ENCODE measurements around the gene SVEP1.

SVEP1 gene

GRCh38 chr9:110526426-110526825 is 53.1 kb downstream of the SVEP1 start:
- Mint-ChIP-seq H3K9me3 (no peaks in the 10 kb centered on the region), H3K4me3 (no peak overlapping the region), H3K4me1 (ENCODE audit: low read depth) (no peaks in the 10 kb centered on the region)

GRCh38 chr9:110521206-110521605 is 58.3 kb downstream of the SVEP1 start:
- Mint-ChIP-seq H3K27ac (no peak overlapping the region), H3K27me3 (ENCODE audit: low read depth) (no peaks in the 10 kb centered on the region), H3K36me3 (ENCODE audit: low read depth) (no peaks in the 10 kb centered on the region), H3K4me1 (ENCODE audit: low read depth) (no peaks in the 10 kb centered on the region), H3K4me3 (no peak overlapping the region), H3K9me3 (no peaks in the 10 kb centered on the region)

More at GRCh38 chr9:110526426-110526825, 53.1 kb downstream of the SVEP1 start:
- no peak overlapping the region for H3K27ac Mint-ChIP-seq
- no peaks in the 10 kb centered on the region for H3K27me3 Mint-ChIP-seq (ENCODE audit: low read depth)
- no peaks in the 10 kb centered on the region for H3K36me3 Mint-ChIP-seq (ENCODE audit: low read depth)

GRCh38 chr9:110520120-110520701 is 59.3 kb downstream of the SVEP1 start:
- H3K4me1 Mint-ChIP-seq (ENCODE audit: low read depth) = no peaks in the 10 kb centered on the region
- no peak overlapping the region for H3K27ac Mint-ChIP-seq
- H3K4me3 Mint-ChIP-seq = no peak overlapping the region
- H3K9me3 Mint-ChIP-seq = no peaks in the 10 kb centered on the region
- H3K36me3 Mint-ChIP-seq (ENCODE audit: low read depth) = no peaks in the 10 kb centered on the region
- H3K27me3 Mint-ChIP-seq (ENCODE audit: low read depth) = no peaks in the 10 kb centered on the region

DNA sequence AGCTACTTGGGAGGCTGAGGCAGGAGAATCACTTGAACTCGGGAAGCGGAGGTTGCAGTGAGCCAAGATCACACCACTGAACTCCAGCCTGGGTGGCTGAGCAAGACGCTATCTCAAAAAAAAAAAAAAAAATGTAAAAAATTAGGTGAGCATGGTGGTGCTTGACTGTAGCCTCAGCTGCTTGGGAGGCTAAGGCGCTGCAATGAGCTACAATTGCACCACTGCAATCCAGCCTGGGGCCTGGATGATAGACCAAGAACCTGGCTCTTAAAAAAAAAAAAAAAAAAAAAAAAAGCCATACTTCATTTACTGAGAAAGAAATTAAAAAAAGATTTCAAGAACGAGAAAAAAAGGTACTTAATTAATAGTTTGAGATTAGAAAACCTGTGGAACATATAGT is 62.1 kb downstream of the SVEP1 start:
- Mint-ChIP-seq H3K27ac (no peak overlapping the region), H3K4me1 (ENCODE audit: low read depth) (no peaks in the 10 kb centered on the region)

DNA sequence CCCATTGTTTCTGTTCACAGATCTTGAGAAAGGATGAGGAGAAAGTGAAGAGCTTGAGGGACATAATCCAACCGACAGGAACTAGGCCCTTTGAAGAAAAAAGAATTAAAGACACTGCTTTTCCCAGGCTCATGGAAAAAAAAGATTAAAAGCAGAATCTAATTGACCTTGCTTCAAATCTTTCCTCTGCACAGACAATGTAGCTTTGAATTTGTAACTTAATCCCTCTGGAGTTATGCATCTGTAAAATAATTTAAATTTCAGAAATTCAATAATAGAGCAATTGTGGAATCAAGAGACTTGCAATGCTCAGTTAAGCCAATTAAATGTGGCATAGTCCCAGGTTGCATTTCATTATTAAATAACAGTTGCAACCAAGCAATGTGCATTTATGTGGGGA is 64.6 kb downstream of the SVEP1 start:
- no peaks in the 10 kb centered on the region for H3K4me1 Mint-ChIP-seq (ENCODE audit: low read depth)
- H3K36me3 Mint-ChIP-seq (ENCODE audit: low read depth) = no peaks in the 10 kb centered on the region
- no peaks in the 10 kb centered on the region for H3K9me3 Mint-ChIP-seq
- no peak overlapping the region for H3K4me3 Mint-ChIP-seq
- no peaks in the 10 kb centered on the region for H3K27me3 Mint-ChIP-seq (ENCODE audit: low read depth)
- no peak overlapping the region for H3K27ac Mint-ChIP-seq

More for the DNA sequence above, 62.1 kb downstream of the SVEP1 start:
- no peak overlapping the region for H3K4me3 Mint-ChIP-seq
- H3K36me3 Mint-ChIP-seq (ENCODE audit: low read depth) = no peaks in the 10 kb centered on the region
- H3K9me3 Mint-ChIP-seq = no peaks in the 10 kb centered on the region
- no peaks in the 10 kb centered on the region for H3K27me3 Mint-ChIP-seq (ENCODE audit: low read depth)

GRCh38 chr9:110512817-110513216 is 66.7 kb downstream of the SVEP1 start:
- Mint-ChIP-seq H3K27me3 (ENCODE audit: low read depth) (no peaks in the 10 kb centered on the region), H3K36me3 (ENCODE audit: low read depth) (no peaks in the 10 kb centered on the region), H3K9me3 (no peaks in the 10 kb centered on the region), H3K4me3 (no peak overlapping the region), H3K27ac (no peak overlapping the region), H3K4me1 (ENCODE audit: low read depth) (no peaks in the 10 kb centered on the region)

GRCh38 chr9:110509792-110510191 is 69.7 kb downstream of the SVEP1 start:
- H3K27ac Mint-ChIP-seq = no peak overlapping the region

GRCh38 chr9:110502842-110503241 is 76.7 kb downstream of the SVEP1 start:
- Mint-ChIP-seq H3K36me3 (ENCODE audit: low read depth) (no peaks in the 10 kb centered on the region), H3K27ac (no peak overlapping the region), H3K4me3 (no peak overlapping the region), H3K27me3 (ENCODE audit: low read depth) (no peaks in the 10 kb centered on the region), H3K4me1 (ENCODE audit: low read depth) (no peaks in the 10 kb centered on the region), H3K9me3 (no peaks in the 10 kb centered on the region)

More at GRCh38 chr9:110509792-110510191, 69.7 kb downstream of the SVEP1 start:
- Mint-ChIP-seq H3K4me1 (ENCODE audit: low read depth) (no peaks in the 10 kb centered on the region), H3K36me3 (ENCODE audit: low read depth) (no peaks in the 10 kb centered on the region), H3K9me3 (no peaks in the 10 kb centered on the region), H3K4me3 (no peak overlapping the region), H3K27me3 (ENCODE audit: low read depth) (no peaks in the 10 kb centered on the region)

GRCh38 chr9:110499608-110500007 is 79.9 kb downstream of the SVEP1 start:
- H3K36me3 Mint-ChIP-seq (ENCODE audit: low read depth) = no peaks in the 10 kb centered on the region
- no peak overlapping the region for H3K4me3 Mint-ChIP-seq
- H3K4me1 Mint-ChIP-seq (ENCODE audit: low read depth) = no peaks in the 10 kb centered on the region
- H3K27ac Mint-ChIP-seq = no peak overlapping the region
- H3K9me3 Mint-ChIP-seq = no peaks in the 10 kb centered on the region
- H3K27me3 Mint-ChIP-seq (ENCODE audit: low read depth) = no peaks in the 10 kb centered on the region

GRCh38 chr9:110487196-110487595 is 92.3 kb downstream of the SVEP1 start:
- H3K4me1 Mint-ChIP-seq (ENCODE audit: low read depth) = no peaks in the 10 kb centered on the region
- no peaks in the 10 kb centered on the region for H3K36me3 Mint-ChIP-seq (ENCODE audit: low read depth)
- no peak overlapping the region for H3K4me3 Mint-ChIP-seq
- no peak overlapping the region for H3K27ac Mint-ChIP-seq
- no peaks in the 10 kb centered on the region for H3K9me3 Mint-ChIP-seq
- H3K27me3 Mint-ChIP-seq (ENCODE audit: low read depth) = no peaks in the 10 kb centered on the region

DNA sequence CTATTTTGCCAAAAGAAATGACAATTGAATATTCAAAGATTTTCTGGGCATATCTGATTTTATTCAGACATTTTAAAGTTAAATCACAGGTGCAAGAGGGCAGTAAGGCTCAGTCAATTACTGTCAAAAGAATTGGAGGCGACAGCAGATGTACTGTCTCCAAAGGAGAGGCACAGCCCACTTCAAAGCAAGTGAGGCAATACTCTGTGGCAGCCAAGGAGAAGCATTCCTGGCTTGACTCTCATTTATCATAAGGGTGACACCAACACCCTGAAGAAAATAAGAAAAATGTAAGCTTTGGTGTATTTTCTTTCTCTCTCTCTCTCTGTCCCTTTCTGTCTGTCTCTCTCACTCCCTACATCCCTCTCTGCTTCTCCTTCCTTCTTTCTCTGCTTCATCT is 93.3 kb downstream of the SVEP1 start:
- no peaks in the 10 kb centered on the region for H3K36me3 Mint-ChIP-seq (ENCODE audit: low read depth)
- no peak overlapping the region for H3K4me3 Mint-ChIP-seq
- no peaks in the 10 kb centered on the region for H3K4me1 Mint-ChIP-seq (ENCODE audit: low read depth)
- H3K27ac Mint-ChIP-seq = no peak overlapping the region
- H3K9me3 Mint-ChIP-seq = no peaks in the 10 kb centered on the region
- no peaks in the 10 kb centered on the region for H3K27me3 Mint-ChIP-seq (ENCODE audit: low read depth)

DNA sequence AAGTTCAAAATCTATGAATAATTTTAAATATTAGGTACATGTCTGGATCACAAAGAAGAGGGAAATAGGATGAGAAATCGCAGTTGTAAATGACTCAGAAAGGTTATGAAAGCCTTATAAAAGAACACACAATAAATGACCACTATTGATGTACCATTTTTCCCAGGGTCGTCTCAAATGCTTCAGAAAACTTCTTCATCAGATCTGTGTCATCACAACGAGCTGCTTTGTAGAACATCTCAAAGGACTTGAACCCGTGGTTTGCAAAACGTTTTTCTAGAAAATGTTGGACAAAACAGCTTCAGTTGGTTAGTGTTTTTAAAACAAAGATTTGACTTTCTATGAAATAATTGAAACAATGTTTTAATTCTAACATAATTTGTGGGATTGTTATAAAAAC is 100.1 kb downstream of the SVEP1 start:
- Mint-ChIP-seq H3K4me1 (ENCODE audit: low read depth) (no peaks in the 10 kb centered on the region), H3K27me3 (ENCODE audit: low read depth) (no peaks in the 10 kb centered on the region), H3K36me3 (ENCODE audit: low read depth) (no peaks in the 10 kb centered on the region), H3K4me3 (no peak overlapping the region), H3K9me3 (no peaks in the 10 kb centered on the region), H3K27ac (no peak overlapping the region)

- Mint-ChIP-seq H3K36me3 (ENCODE audit: low read depth) (no peaks in the 10 kb centered on the region), H3K4me1 (ENCODE audit: low read depth) (no peaks in the 10 kb centered on the region), H3K4me3 (no peak overlapping the region), H3K9me3 (no peaks in the 10 kb centered on the region), H3K27me3 (ENCODE audit: low read depth) (no peaks in the 10 kb centered on the region), H3K27ac (no peak overlapping the region)
These were observed 103.3 kb downstream of the SVEP1 start for GRCh38 chr9:110476251-110476650.

GRCh38 chr9:110472111-110472510 is 107.4 kb downstream of the SVEP1 start:
- Mint-ChIP-seq H3K4me3 (no peak overlapping the region), H3K27ac (no peak overlapping the region), H3K27me3 (ENCODE audit: low read depth) (no peaks in the 10 kb centered on the region), H3K36me3 (ENCODE audit: low read depth) (no peaks in the 10 kb centered on the region), H3K4me1 (ENCODE audit: low read depth) (no peaks in the 10 kb centered on the region), H3K9me3 (no peaks in the 10 kb centered on the region)

GRCh38 chr9:110468950-110469349 is 110.6 kb downstream of the SVEP1 start:
- no peaks in the 10 kb centered on the region for H3K27me3 Mint-ChIP-seq (ENCODE audit: low read depth)
- H3K9me3 Mint-ChIP-seq = no peaks in the 10 kb centered on the region
- H3K4me1 Mint-ChIP-seq (ENCODE audit: low read depth) = no peaks in the 10 kb centered on the region
- H3K4me3 Mint-ChIP-seq = no peak overlapping the region
- no peak overlapping the region for H3K27ac Mint-ChIP-seq
- H3K36me3 Mint-ChIP-seq (ENCODE audit: low read depth) = no peaks in the 10 kb centered on the region

- H3K4me3 Mint-ChIP-seq = no peak overlapping the region
- no peaks in the 10 kb centered on the region for H3K4me1 Mint-ChIP-seq (ENCODE audit: low read depth)
- H3K9me3 Mint-ChIP-seq = no peaks in the 10 kb centered on the region
- no peaks in the 10 kb centered on the region for H3K27me3 Mint-ChIP-seq (ENCODE audit: low read depth)
- no peak overlapping the region for H3K27ac Mint-ChIP-seq
- H3K36me3 Mint-ChIP-seq (ENCODE audit: low read depth) = no peaks in the 10 kb centered on the region
These were observed 114.4 kb downstream of the SVEP1 start for GRCh38 chr9:110465190-110465589.

All from T-helper 1 cell treated with Interleukin-12 subunit alpha and Interleukin-12 subunit beta and Interleukin-4 antibody, amounts not matched to agents 30 μg/mL and 1 μg/mL, for 36 hours (primary cell).